OCI-LY3 (cell line): Measurements from ENCODE around the gene LEMD2.

Source experiments
- CTCF ChIP-seq: fragments of 200-600, 300-600 bp; sonication (generic); IDR thresholded peaks from 2 replicates; pipeline ENCODE4 v1.5.1; 2014; ENCODE audit warnings: antibody characterized with exemption, low read length, low read depth
- EZH2phosphoT487 ChIP-seq: fragments of 200-600 bp; shearing (Covaris generic); IDR thresholded peaks from 2 replicates; pipeline ENCODE4 v1.6.1; 2018; ENCODE audit warnings: antibody characterized with exemption, mixed run types, low read depth

GRCh38 chr6:33756211-33756954 is 32.5 kb downstream of the LEMD2 start:
- TF ChIP-seq CTCF (no peak), EZH2phosphoT487 (no peak)
